OCI-LY7 (cell line): ENCODE results near the gene RNF212B.

Experiments used
- CTCF ChIP-seq: fragments of 200-600 bp; sonication (generic); conservative IDR thresholded peaks from 2 replicates; pipeline ENCODE4 v1.5.1; 2014; ENCODE audit warnings: mild to moderate bottlenecking, antibody characterized with exemption, low read length, moderate library complexity, mixed read lengths
- EZH2phosphoT487 ChIP-seq: fragments of 200-600 bp; sonication (generic); IDR thresholded peaks from 2 replicates; pipeline ENCODE4 v1.6.1; 2018; ENCODE audit warnings: low read depth, borderline replicate concordance, mild to moderate bottlenecking, mixed run types, antibody characterized with exemption, low read length, moderate library complexity, mixed read lengths

GRCh38 chr14:23286902-23287479 lies 49.3 kb downstream of the RNF212B start:
- TF ChIP-seq CTCF = no peak
- no peak for TF ChIP-seq EZH2phosphoT487
